GM19372 (cell line): ENCODE results near the gene COQ9.

ENCODE experiments used
- ATAC-seq: cut with Tn5 transposase; IDR thresholded peaks from one replicate; pipeline ENCODE4 v1.9.1; 2021; ENCODE audit warnings: mild to moderate bottlenecking, low read depth, moderate library complexity; ENCODE audit not compliant: unreplicated experiment

Gene COQ9

DNA sequence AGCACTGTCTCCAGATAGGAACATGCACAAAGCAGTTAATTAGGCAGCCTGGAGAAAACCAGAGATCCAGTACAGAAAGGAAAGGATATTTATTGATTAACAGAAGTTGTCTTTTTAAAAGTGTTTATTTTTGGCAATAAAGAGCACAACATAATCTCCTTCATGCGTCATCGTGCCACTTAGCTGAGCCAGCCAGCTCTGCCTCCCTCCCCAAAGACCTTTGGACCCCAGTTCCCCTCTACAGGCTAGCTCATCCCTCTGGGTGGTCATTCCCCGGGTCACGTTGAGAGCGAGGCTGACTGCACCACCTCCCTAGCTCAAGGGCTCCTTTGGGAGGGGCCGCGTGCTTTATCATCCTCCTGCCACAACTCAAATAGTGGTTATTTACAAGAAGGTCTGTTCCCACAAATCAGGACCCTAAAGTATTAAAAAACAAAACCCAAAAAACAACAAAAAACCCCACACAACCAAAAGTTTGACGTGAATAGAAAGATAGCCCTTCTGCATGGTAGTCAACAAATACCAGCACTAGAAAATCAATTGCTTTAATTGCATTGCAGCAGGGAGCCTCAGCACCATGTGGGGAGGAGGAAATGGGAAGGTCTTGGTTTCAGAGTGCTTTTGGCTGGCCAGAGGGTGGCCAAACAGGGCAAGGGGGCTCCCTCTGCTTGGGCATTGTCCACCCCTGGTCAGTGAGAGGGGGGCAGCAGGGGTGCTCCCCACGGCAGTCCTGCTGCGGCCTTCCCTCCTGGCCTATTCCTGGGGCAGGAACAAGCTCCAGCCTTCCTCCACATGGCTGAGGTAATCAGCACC is 24.8 kb downstream of the COQ9 start:
- no peak for ATAC-seq

DNA sequence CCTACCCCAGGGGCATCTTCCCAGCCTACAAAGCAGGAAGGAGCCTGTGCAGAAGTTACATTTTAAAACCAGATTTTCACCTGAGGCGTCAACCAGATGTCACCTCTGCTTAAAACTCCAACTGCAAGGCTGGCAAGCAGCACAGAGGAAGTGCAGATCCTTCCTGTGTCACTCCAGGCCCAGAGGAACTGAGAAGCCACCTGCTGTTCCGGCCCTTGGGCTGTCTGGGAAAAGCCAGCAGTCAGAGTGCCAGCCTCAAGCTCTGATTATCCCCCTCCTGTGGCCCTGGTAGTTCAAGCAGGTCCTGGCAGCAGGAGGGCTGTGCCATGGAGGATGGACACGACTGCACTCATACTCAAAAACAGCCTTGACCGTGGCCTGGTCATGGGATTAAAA is 25.4 kb downstream of the COQ9 start:
- no peak for ATAC-seq

DNA sequence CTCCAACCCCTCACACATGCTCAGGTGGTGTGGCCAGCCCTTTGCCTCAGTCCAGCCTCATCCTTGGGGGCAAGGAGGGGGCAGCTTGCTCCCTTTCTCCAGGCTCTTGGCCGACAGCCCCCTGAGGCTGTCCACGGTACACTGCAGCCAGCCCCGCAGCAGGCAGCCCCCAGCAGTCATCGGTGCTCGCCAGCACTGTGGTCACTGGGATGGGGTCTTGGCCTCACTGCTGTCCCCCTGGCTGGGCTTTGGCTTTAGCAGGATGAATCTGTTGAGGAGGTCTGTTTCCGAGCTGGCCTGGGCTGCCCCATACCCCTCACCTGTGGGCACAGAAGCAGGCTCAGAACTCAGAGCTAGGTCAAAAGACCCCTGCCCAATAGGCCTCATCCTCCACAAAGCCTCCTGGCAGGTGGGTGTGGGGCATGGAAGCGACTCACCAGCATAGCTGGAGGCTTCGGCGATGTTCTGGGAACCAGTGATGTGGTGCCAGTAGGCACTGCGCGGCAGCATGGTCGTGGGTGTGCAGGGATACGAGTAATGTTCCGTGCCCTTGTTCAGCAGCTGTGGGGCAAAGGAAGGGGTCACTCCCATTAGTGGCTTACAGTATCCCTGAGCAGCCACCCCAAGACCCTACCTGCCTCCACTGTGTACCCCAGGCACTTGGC is 26.0 kb downstream of the COQ9 start:
- ATAC-seq, result no peak

DNA sequence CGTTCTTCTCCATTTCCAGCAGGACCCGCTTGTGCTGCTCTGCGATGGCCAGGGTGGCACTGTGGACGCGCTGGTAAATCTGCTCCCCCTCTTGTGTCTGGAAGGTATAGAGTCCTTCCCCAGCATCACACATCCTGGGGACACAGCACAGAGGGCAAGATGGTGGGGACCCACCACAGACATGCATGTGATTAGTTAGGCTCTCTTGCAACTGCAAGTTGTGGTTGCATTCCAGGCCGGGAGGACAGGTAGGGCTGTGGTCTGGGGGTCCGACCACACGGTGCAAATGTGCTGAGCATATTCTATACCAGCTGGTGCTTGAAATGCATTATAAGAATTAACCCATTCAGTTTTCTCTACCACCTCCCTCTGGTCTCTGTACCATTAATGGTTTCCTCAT is 26.6 kb downstream of the COQ9 start:
- no peak for ATAC-seq

DNA sequence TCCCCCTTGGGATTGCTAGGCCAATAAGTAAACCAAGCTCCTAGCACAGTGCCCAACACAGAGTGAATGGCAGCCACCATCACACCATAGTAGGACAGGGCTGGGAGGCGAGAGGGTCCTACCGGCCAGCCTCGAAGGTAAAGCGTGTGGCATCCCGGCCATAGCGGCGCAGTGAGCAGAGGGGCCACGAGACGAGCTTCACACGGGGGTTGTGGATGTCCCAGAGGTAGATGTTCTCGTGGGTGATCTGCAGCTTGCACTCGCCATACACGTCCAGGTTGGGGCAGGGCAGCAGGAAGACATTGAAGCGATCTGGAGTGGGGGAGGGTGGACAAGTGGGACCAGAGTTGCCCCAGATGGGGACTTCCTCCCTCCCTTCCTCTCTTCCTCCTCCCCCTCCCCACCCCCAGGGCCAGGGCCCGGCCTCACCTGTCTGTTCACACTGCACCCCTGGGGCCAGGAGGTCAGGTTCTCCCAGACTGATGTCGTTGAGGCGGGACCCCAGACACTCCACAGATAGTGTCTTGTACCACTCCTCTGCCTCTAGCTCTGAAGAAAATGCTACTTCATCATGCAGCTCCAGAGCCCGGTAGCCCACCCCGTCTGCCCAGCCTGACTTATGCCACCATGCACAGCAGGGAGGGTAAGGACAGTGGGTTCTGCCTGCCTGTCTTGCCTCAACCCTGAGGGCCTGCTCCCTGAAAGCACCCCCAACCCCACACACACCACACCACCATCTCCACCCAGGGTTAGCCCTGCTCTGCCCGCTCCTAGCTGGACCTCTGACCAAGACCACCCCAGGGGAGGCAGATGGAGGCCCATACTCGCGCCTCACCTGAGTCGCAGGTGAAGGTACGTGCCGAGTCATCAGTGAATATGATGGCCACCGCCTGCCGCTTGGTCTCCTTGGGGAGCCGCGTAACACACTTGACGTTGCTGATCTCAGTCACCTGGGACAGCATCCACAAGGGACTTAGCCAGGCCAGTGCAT is 27.7 kb downstream of the COQ9 start:
- no peak for ATAC-seq

DNA sequence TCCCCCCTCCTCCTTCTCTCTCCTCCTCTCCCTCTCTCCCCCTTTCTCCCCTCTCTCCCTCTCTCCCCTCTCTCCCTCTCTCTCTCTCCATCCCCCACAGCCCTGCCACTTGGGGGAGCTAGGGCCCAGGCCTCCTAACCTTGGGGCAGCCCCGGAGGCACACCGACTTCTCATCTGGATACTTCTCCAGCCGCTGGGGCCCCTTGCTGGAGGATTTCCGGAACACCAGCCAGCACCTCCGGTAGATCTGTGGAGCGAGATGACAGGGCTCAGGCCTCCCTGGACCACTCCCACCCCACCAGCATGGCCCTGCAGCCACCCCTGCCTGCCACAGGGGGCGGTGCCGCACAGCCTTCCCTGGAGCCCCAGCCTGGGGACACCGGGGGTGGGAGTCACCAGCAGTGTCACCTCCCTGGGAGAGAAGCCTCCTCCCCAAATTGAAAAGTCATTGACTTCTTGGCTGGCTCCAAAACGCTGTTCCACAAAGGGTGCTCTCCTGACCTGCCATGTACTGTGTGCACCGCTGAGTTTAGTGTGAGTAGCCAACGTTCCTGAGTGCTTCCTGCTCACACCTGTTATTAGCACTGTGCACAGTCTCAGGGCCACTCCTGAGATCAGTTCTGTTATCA is 28.5 kb downstream of the COQ9 start:
- ATAC-seq, result peak; percentile 86

DNA sequence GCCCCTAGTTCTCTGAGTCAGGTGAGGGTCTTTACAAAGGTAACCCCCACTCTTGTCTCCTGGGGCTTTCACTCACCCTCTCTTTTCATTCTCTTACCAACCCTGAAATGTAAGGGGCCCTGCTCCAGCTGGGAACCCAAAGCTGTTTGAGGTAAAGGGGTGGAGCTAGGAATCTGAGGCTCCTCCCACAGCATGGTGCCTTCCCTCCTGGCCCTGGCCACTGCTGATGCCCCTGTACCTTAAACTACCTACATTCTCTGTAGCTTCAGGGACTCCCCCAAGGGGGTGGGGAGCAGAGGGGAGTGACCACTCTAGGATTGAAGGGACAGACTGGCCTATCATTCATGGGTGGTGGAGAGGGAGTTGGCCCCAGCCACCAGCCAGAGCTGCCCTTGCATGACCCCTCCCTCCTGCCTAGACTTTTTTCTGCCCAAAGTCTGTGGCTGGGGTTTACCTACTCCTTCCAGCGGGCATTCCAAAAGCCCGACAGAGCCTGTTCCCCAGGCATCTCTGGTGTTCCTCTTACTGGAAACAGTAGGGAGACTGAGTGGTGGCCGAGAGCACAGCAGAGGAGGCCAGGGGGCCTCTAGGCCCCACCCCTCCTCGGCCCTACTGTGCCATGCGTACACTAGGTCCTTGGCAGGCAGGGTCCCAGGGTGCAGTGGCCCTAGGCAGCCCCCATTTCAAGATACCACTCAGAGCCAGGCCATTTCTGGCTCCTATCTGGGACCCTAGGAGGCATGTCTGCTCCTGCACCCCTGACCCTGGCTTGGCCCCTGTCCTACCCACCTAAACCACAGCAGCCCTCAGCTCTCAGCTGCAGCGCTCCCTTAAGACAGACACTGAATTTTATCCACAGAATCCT is 29.5 kb downstream of the COQ9 start:
- ATAC-seq, result no peak

DNA sequence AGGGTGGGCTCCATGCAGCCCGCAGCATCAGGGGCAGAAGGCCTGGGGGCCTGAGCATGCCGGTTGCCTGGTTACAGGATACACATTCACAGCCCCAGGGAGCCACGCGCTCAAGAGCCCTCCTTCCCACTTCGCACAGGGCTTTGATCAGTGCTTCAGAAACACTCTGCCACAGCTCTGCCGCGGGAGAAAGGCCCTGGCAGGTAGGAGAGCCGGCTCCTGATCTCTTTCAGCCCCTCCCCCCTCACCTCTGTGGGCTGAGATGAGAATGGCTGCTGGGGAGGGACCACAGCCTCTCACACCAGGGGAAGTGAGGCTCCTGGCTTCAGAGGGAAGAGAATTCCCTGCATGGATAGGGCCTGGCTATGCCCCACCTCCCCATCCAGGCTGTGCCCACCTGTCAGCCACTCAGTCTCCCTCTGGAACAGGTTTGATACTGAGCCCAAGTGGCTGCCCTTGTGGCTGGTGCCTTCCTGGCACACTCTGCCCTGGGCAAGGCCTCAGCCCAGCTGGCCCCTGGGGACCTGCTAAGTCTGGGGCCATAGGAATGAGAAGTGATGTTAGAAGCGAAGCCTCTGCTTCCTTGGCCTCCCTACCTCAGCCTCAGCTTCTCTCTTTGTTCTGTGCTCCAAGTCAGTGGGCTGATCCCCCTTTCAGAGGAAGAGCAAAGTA is 30.4 kb downstream of the COQ9 start:
- no peak for ATAC-seq

DNA sequence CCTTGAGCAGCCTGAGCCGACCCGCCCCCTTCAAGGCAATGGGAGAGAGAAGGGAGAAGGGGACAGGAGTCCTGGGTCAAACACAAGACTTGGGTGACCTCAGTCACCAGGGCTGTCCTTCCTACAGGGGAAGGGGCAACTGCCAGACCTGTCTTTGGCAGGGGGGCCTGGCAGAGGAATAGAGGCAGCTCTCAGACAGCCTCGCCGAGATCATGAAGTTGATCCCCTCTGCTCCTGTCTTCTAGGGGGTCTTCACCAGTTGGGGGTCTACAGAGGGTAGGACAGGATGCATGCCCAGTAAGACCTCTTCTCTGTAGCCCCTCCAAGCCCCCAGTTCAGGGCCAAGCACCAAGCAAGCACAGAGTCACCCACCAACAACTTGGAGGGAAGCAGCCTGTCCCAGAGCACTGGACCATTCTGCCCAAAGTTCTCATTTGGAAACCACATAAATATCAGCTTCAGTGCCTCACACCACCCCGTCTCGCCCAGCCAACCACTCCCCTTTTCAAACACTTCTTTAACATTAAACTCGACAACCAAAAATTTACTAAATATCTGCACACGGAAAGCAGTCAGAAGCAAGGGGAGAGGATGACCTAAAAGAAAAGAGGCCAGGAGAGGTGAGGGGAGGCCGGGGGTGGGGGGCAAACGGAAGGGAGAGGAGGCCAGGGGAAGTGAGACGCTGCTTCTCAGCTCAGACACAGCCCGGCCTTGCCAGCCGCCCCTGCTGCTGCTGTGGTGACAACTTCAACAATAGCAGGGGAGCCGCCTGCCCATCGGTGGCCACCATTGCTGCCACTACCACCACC is 31.3 kb downstream of the COQ9 start:
- no peak for ATAC-seq

DNA sequence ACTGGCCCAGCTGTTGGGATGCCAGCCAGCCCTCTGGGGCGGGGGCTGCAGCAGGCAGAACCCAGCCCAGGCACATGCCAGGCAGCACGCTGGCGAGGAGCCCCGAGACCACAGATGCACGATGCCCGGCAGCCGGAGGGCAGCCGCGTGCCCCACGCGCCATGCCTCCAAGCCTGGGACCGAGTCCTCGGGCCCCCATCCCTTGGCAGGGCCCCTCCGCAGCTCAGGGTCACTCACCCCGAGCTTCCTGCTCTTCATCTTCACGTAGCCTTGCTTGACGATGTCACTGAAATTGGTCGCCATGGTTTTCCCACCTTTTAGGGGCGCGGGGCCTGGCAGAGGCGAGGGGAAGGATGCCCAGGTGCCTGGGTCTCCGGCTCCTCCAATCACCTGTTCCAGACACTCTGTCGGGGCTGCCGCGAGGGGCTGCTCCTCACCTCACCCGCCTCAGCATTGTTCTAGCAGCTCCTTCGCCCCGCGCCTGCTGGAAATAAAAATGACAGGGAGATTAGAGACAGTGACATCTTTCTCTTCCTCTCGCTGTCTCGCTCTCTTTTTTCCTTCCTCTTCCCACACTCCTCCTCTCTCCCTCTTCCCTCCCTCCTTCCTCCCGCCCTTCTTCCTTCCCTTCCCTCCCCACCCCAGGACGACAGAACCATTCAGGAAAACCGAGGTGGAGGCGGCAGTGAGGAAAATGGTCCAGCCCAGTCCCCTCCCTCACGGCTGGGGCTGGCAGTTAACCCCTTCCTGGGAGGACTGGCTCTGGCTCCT is 32.1 kb downstream of the COQ9 start:
- ATAC-seq, result no peak

DNA sequence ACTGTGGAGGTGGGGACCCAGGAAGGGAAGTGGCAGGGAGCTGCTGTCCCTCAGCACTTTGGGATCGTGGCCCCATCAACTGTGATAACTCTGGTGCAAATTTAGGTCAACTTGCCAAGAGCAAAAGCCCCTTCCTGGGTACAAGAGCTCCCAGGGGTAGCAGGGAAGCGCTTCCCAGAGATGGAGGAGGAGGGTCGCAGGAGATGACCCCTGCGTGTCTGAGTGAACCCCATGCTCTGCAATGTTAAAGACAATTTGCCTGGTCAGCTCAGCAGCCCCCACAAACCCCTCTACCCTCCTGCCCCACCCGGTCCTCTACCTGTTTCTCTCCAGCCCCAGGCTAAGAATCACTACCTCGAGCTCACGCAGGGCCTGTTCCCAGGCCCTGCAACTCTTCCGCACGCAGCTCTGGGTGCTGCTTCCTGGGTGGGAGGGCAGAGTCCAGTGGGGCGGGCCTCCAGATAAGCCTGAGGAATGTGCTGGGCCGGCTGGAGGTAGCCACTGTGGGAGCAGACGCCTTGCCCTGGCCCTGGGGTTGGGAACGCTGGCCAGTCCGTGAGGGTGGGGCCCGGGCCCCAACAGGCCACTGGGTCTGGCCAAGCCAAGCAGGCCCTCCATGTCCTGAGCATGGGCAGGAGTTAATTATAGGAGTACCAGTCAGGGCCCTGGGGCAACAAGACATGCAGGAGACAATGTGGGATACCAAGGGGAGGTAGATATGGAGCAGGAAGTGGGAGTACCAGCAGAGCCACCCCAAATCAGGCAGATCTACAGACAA is 32.9 kb downstream of the COQ9 start:
- no peak for ATAC-seq

DNA sequence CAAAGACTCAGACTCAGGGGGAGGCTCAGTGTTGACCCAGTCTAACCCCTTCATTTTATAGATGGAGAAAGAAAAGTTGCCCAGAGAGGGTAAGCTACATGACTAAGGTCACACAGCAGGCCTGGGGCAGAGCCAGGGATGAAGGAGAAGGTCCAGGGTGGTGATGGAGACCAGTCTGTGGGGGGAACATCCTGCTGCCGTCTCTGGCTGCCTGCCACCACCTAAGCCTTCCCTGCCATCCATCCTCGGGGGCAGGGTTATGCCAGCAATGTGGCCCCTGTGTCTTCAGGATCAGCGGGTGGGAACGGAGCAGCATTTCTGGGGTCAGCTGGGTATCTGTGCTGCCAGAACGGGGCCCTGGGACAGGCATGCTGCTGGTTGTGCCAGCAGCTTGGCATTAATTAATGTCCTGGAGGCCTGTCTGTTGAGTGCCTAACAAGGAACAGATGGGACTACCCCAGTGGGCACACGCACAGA is 33.5 kb downstream of the COQ9 start:
- ATAC-seq, result no peak

DNA sequence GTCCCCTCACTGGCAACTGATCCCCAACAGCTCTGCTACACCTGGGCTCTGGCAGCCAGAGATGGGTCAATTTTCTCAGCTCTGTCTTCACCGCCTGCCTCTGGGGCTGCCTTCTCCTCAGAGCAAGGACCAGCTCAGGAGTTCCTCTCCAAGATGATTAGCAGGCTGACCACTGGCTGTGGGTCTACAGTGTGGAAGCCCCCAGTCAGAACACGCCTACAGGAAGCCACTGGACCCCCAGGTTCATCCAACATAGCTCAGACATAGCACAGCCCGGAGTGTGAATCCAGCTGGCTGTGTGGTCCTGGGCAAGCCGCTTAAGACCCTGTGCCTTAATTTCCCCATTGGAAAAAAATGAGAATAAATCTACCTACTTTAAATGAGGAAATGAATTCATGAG is 34.1 kb downstream of the COQ9 start:
- no peak for ATAC-seq

DNA sequence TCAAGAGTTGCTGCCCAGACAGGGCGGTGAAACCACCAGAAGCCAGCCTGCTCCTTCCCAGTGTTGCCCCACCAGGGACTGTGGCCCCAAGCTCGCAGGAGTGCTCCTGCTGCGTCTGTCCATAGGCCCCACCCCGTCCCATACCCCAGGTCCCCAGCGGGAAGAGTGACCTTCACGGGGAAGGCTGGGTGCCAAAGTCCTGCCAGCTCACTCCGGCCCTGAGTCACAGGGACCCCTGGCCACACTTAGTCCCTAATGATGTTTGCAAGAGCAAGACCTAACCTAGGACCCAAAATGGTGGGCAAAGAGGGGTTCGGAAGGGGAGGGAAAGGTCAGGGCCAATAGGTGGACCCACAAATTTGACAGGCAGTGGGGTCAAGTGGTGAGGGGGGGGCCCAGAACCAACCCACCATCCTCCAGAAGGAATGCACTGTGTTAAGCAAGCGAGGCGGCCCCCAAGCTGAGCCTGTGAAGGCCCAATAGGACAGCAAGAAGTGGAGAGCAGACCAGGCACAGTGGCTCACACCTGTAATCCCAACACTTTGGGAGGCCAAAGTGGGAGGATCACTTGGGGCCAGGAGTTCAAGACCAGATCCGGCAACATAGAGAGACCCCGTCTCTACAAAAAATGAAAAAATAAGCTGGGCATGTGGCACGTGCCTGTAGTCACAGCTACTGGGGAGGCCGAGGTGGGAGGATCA is 35.7 kb downstream of the COQ9 start:
- no peak for ATAC-seq

DNA sequence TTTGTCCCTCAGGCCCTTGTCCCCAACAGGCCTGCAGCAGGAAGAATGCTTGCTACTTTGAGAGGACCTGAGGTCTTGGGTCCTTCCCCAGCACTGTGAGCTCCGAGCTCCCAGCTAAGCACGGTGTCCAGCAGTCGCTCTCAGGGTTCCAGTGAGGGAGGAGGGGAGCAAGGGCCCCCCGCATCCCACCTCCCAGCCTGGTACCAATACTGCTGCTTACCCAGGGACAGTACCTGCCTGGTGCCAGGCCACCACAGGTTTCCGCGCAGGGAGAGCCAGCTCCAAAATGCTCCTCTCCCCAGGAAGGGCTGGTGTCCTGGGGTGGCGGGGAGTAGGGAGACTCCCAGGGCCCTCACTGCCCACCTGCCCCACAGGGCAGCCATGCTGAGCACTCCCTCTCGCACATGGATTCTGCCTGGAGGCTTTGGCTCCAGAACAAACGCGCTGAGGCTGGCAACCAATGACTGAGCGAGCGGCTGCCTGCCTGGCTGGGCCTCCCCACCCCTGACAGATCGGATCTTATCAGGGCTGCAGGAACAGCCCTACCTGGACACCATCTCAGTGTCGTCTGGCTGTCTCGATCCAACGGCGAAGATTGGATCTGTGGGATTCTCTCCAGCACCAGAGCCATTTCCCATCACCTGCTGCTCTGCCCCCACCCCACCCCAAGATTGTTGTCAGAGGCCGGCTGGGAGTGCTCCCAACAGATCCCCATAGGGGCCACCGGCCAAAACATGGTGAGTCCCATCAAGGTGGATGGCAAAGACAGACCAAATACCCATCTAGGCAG is 36.6 kb downstream of the COQ9 start:
- ATAC-seq, result no peak
